Progenitor cell of endocrine pancreas (in vitro differentiated cells): ENCODE data around the gene SLC10A7. TPM values are rescaled to one million over a fixed set of nuclear protein-coding genes. Genes with fewer than 3 reads are reported as not detected.

Experiments
- DNase-seq: peaks from one replicate; pipeline ENCODE4 v3.0.0; 2021; ENCODE audit warnings: low spot score; ENCODE audit not compliant: unreplicated experiment
- H3K27ac Mint-ChIP-seq: 2 replicates; pipeline ENCODE4 v1.8.0; 2021; ENCODE audit warnings: mild to moderate bottlenecking, moderate library complexity, mixed read lengths
- H3K27me3 Mint-ChIP-seq: 2 replicates; pipeline ENCODE4 v1.8.0; 2021; ENCODE audit warnings: mixed read lengths
- H3K36me3 Mint-ChIP-seq: 2 replicates; pipeline ENCODE4 v1.8.0; 2022; ENCODE audit warnings: mixed read lengths; ENCODE audit not compliant: insufficient read depth
- H3K4me1 Mint-ChIP-seq: 2 replicates; pipeline ENCODE4 v1.8.0; 2021; ENCODE audit warnings: low read depth, mixed read lengths
- H3K4me3 Mint-ChIP-seq: 2 replicates; pipeline ENCODE4 v1.8.0; 2021; ENCODE audit warnings: low read depth, mild to moderate bottlenecking, moderate library complexity, mixed read lengths
- H3K9me3 Mint-ChIP-seq: 2 replicates; pipeline ENCODE4 v1.8.0; 2021; ENCODE audit warnings: low read depth, mixed read lengths
- total RNA-seq: library from RNA; stranded (reverse); gene quantifications from 2 replicates; pipeline ENCODE4 v1.2.1, GENCODE V29; 2021
- TF ChIP-seq, protein P1 (sequence below): fragments of 200-600 bp; sonication (generic); IDR thresholded peaks from one replicate; pipeline ENCODE4 v1.5.0; 2021; ENCODE audit warnings: antibody characterized with exemption, mild to moderate bottlenecking; ENCODE audit not compliant: unreplicated experiment

Gene SLC10A7
- total RNA-seq, 1 donor from 2014 or later = 14.1 TPM

DNA sequence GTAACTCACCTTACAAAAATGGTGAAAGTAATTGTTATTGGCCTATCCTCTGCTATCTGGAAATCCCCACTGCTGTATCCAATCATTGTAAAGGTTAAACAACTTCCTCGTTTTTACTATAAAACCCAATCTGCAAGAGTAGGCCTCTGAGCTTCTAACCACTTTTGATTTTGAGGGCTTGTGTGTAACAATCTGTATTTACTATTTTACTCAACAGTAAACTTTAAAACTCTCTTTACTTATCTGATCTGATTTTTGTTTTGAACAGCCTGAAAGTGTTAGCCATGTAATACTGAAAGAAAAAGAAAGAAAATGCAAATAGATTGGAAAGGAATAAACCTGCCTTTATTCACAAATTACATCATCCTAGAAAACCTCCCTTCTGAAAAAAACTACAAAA is 63.1 kb downstream of the SLC10A7 start:
- no peaks in the 10 kb centered on the region for H3K27me3 Mint-ChIP-seq
- TF ChIP-seq, protein P1, sequence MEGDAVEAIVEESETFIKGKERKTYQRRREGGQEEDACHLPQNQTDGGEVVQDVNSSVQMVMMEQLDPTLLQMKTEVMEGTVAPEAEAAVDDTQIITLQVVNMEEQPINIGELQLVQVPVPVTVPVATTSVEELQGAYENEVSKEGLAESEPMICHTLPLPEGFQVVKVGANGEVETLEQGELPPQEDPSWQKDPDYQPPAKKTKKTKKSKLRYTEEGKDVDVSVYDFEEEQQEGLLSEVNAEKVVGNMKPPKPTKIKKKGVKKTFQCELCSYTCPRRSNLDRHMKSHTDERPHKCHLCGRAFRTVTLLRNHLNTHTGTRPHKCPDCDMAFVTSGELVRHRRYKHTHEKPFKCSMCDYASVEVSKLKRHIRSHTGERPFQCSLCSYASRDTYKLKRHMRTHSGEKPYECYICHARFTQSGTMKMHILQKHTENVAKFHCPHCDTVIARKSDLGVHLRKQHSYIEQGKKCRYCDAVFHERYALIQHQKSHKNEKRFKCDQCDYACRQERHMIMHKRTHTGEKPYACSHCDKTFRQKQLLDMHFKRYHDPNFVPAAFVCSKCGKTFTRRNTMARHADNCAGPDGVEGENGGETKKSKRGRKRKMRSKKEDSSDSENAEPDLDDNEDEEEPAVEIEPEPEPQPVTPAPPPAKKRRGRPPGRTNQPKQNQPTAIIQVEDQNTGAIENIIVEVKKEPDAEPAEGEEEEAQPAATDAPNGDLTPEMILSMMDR = no peak
- no peak for DNase-seq
- H3K9me3 Mint-ChIP-seq = no peaks in the 10 kb centered on the region
- H3K27ac Mint-ChIP-seq = no peak overlapping the region
- no peaks in the 10 kb centered on the region for H3K36me3 Mint-ChIP-seq
- H3K4me1 Mint-ChIP-seq = no peaks in the 10 kb centered on the region
- no peak overlapping the region for H3K4me3 Mint-ChIP-seq

DNA sequence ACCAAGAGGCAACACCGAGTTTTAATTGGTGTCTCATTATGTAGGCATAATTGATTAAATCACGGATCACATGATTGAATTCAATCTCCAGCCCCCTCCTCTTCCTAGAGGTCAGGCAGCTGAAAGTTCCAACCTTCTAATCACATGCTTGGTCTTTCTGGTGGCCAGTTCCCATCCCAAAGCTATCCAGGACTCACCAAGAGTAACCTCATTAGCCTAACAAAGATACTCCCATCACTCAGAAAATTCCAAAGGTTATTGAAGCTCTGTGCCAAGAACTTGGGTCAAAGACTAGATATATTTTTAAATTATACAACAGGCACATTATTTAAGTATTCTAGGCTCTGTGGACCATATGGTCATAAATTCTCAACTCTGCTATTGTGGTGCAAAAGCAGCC is 65.1 kb downstream of the SLC10A7 start:
- Mint-ChIP-seq H3K9me3 (peaks cover under 1% of the 10 kb centered on the region), H3K36me3 (no peaks in the 10 kb centered on the region), H3K27me3 (no peaks in the 10 kb centered on the region), H3K4me1 (no peaks in the 10 kb centered on the region), H3K4me3 (no peak overlapping the region), H3K27ac (no peak overlapping the region)
- TF ChIP-seq, protein P1 = no peak
- no peak for DNase-seq

DNA sequence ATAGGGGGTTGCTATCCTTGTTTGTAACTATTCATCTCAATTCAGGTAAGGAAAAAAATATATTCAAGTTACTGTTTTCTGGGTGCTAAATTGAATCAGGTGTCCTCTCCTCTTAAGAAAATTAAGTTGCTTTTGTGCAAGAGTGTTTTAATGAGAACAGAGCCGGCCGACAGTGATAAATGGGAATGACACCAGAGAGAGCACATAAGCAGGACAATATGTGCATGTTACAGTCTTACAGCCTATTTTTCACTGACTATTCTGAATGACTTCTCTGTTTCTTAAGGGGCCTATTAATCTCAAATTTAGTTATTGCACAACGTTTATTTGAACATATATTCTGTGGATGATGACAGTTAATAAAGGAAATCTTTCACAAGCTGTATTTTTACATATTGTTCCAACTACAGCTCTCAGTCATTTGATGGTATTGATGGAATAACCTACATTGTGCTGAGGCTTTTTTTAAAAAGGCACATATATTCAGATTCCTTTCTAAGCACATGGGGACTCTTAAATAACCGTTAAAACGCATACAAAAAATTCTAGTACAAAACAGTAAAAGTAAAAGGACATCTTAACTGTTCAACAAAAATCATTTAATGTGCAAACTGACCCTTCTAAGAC is 68.4 kb downstream of the SLC10A7 start:
- H3K27ac Mint-ChIP-seq = no peak overlapping the region
- H3K4me3 Mint-ChIP-seq = no peak overlapping the region
- no peak for DNase-seq
- H3K9me3 Mint-ChIP-seq = peaks cover 7% of the 10 kb centered on the region
- no peaks in the 10 kb centered on the region for H3K36me3 Mint-ChIP-seq
- TF ChIP-seq, protein P1 = no peak
- H3K4me1 Mint-ChIP-seq = no peaks in the 10 kb centered on the region
- H3K27me3 Mint-ChIP-seq = no peaks in the 10 kb centered on the region

DNA sequence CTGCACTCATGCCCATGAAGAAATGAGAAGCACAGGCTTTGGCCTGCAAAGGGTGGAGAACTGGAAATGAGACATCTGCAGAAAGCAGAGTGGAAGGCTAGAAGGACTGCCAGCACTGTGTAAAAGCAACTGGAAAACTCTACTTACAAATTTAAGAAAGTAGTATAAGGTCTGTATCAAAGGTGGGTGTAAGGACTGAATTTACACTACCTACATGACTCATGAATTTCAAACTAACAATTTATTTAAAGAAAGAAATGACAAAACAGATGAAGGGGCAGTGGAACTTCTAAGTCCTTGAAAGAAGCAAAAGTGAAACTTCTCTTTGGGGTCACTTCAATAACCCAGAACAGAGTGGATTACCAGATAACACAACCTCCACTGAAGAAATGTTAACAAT is 71.2 kb downstream of the SLC10A7 start:
- TF ChIP-seq, protein P1 = no peak
- H3K36me3 Mint-ChIP-seq = peaks cover 4% of the 10 kb centered on the region
- no peak overlapping the region for H3K4me3 Mint-ChIP-seq
- DNase-seq = no peak
- H3K27me3 Mint-ChIP-seq = no peaks in the 10 kb centered on the region
- H3K27ac Mint-ChIP-seq = no peak overlapping the region
- H3K9me3 Mint-ChIP-seq = peaks cover 12% of the 10 kb centered on the region
- no peaks in the 10 kb centered on the region for H3K4me1 Mint-ChIP-seq

DNA sequence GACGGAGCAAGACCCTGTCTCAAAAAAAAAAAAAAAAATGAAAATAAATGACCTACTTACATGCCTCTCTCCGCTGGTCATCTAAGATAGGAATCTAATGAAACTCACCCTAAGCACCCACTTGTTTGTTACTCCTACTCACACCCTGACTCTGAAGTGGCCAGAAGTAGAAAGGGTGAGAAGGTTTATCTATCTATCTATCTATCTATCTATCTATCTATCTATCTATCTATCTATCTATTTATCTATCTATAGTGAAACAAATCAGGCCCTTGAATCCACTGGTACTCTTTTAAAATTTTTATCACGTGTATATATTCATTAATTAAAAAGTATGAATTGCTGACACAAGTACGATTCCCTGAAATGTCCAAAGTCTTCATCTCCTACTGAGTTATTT is 75.2 kb downstream of the SLC10A7 start:
- Mint-ChIP-seq H3K4me3 (no peak overlapping the region), H3K4me1 (peaks cover 4% of the 10 kb centered on the region), H3K36me3 (peaks cover 9% of the 10 kb centered on the region), H3K27ac (no peak overlapping the region), H3K27me3 (no peaks in the 10 kb centered on the region), H3K9me3 (peaks cover 16% of the 10 kb centered on the region)
- TF ChIP-seq, protein P1 = no peak
- DNase-seq = no peak
